ENCODE data around the gene KRCC1.
A peak's percentile ranks its signal among the peaks of the same experiment; 100 is the strongest.
"Not testable (repeated sequence)": the region's sequence is repeated elsewhere in the genome, so short reads cannot be mapped to it uniquely, and the experiment has no call there.

The KRCC1 gene

DNA sequence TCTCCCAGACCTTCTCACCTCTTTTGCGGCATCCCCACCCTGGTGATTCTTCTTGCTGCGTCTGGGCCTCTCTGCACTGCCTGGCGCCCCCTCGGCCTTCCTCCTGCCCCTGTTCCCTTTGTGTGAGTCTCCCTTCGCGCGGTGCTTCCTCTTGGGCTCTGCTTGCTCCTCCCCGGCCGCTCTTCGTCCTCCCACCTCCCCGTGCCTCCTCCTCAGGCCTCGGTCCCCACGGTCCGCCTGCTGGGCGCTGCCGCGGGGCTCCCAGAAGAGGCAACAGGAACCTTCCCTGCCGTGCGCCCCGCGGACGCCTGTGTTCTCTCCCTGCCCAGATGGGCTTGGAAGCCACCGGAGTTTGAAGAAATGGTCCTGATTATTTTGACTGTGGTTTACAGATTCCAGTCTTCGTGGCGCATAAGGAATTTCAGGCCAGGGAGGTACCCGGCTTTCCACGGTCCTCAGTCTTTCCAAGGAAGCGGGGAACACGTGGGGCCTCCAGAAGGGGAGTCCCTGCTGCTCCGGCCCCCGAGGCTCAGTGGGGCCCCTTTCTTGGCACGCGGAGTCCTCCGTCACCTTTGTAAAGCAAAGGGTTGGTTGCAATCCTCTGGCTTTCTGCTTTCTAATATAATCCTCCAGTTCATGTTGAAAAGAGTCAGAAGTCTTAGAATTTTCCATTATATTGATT is 52.4 kb downstream of the KRCC1 start:
- FAIRE-seq, result no peak

DNA sequence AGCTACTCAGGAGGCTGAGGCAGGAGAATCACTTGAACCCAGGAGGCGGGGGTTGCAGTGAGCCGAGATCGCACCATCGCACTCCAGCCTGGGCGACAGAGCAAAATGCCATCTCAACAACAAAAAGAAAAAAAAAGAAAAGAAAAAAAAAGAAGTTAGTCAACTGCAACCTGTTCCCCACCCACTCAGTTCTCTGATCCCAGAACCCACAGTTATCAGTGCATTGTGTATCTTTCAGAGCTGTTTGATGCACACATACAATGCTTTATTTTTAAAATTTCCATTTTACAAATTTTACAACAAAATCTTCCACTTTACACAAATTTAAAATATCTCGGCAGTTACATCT is 53.2 kb downstream of the KRCC1 start:
- FAIRE-seq, result no peak
- DNase-seq (ENCODE audit: low spot score), result no peak

More for the DNA sequence above, 52.4 kb downstream of the KRCC1 start:
- DNase-seq (ENCODE audit: low spot score), result no peak

DNA sequence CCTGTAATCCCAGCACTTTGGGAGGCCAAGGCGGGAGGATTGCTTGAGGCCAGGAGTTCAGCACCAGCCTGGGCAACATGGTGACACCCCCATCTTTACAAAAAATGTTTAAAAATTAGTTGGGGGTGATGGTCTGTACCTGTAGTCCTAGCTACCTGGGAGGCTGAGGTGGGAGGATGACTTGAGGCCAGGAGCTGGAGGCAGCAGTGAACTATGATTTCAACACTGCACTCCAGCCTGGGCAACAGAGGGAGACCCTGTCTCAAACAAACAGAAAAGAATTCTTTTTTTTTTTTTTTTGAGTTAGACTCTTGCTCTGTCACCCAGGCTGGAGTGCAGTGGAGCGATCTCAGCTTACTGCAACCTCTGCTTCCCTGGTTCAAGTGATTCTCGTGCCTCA is 55.1 kb downstream of the KRCC1 start:
- DNase-seq (ENCODE audit: low spot score), result not testable (repeated sequence)

DNA sequence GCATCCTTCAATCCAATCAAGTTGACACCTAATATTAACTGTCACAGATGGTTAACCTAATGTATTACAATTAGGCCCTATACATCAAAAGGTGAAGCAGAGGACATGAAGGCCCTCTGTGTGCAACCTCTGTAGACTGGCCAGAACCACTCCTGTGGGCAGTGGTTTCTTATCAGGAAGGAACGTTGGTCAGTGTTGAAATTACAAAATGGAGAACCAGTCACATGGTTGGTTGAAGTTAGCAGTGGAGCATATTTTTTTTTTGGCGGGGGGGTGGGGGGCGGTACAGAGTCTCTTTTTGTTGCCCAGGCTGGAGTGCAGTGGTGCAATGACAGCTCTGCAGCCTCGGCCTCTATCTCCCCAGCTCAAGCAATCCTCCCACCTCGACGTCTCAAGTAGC is 59.0 kb downstream of the KRCC1 start:
- no peak for DNase-seq (ENCODE audit: low spot score)
- FAIRE-seq, result no peak

More for the DNA sequence above, 55.1 kb downstream of the KRCC1 start:
- not testable (repeated sequence) for FAIRE-seq

DNA sequence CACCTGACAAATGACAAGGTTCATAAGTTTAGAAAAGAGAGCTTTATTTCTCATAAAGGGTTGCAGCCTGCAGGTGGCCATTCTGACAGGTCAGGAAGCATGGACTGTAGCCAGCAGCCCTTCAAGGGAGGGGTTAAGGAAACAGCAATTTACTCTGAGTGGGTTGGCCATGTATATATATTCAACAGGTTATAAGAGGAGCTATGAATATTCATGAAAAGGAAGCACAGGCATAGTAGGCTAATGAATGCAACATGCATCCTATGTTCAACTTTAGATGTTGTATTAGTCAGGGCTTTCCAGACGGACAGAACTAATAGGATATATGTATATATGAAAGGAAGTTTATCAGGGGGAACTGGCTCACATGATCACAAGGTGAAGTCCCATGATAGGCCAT is 59.8 kb downstream of the KRCC1 start:
- FAIRE-seq, result no peak
- DNase-seq (ENCODE audit: low spot score), result no peak

DNA sequence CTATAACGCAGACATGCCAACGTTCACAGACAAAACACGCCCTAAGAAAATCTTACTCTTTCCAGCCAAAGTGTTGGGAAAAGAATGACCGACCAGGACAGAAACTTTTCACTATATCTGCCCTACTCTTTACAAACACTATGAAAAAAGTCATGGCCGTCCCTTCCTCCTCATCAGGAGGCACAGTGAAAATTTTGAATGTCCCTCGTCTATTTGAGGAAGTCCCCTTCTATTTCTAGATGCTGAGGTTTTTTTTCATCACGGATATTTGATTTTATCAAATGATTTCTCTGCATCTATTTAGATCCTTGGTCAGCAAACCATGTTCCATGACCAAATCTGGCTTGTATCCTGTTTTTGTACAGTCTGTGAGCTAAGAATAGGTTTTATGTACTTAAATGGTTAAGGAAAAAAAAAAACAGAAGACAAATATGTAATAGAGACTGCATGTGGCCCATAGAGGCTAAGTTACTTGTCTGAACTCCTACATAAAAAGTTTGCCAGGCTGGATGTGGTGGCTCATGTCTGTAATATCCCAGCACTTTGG is 61.2 kb downstream of the KRCC1 start:
- FAIRE-seq; DNase-seq (ENCODE audit: low spot score): not testable (repeated sequence)

DNA sequence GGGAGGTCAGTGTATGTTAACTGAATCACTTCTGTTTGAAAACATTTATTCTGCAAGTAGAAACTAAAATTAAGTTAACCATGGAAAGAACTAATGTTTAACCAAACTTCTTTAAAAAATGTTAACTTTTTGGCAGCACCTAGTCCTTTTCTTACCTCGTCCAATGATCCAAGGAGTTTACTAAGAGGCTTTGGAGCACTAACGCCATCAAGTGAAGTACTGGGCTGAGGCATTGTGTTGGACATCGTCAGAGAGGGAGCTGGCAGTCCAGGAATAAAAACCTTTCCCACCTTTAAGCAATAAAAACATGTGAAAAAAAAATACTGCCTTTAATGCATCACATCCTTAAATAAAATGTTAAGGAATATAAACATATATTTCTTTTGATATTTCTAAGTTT is 63.0 kb downstream of the KRCC1 start:
- not testable (repeated sequence) for DNase-seq (ENCODE audit: low spot score)
- FAIRE-seq, result peak; percentile 52

DNA sequence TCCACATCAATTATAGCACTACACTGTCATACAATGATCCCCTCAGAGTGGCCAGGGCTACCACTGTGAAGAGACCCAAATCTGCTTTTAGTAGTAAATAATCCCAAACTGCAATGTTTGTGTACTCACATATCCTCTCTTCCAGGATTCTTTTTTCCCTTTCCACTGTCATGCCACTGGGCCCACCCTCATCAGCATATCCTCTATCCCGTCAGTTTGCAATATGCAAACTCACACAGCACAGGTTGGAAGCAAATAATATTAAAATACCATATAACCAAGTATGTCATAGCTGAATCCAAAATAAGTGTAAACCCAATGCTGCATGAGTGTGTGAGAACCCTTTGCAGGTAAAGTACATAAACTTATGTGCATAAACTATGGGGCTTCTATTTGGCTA is 68.1 kb downstream of the KRCC1 start:
- not testable (repeated sequence) for FAIRE-seq; DNase-seq (ENCODE audit: low spot score)

DNA sequence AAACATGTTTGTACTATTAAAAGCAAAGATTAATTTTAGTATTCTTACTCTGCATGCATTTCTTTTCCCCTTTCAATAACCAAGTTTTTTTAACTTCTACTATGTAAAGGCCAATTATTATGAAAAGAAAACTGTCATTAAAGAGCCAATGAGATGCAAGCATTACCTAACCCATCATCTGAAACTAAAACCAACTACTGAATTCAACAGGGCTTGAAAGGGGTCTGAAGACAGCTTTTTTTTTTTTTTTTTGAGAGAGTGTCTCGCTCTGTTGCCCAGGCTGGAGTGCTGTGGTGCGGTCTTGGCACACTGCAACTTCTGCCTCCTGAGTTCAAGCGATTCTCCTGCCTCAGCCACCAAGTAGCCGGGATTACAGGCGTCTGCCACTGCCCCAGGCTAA is 69.7 kb downstream of the KRCC1 start:
- DNase-seq (ENCODE audit: low spot score); FAIRE-seq: not testable (repeated sequence)

DNA sequence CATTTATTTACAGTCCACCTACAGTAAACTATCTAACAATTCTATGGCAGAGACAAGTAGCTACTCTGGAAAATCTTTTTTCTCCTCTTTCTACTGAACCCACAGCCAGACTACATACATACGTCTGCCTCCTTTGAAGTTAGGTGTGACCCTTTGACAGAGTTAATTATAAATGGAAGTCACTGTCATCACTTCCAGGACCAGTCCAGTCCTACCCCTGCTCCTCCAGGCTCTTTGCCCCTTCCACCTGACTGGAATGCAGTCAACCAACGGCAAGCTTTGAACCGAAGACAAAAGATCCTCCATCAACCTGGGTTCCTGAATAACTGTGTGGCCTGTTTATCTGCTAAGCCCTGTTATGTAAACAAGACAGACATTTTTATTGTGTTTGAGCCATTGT is 74.4 kb downstream of the KRCC1 start:
- not testable (repeated sequence) for DNase-seq (ENCODE audit: low spot score); FAIRE-seq

Measured in RCC 7860 (cell line).